HCT116 (cell line): Measurements from ENCODE around the gene MYLK.

Source experiments
- CTCF ChIP-seq, 3 experiments: fragments of 200-600 bp in 1 of 3; sonication (generic) in 1 of 3; IDR thresholded peaks in 2 of 3; conservative IDR thresholded peaks in 1 of 3; 2 replicates each; pipeline ENCODE4 v1.5.1; 2012 to 2017; ENCODE audit warnings: low read depth in 2 of 3, low read length in 2 of 3, antibody characterized with exemption in 1 of 3, borderline replicate concordance in 1 of 3, control low read depth in 1 of 3, mild to moderate bottlenecking in 1 of 3, mixed read lengths in 1 of 3, mixed run types in 1 of 3, moderate library complexity in 1 of 3; ENCODE audit not compliant: insufficient read depth in 1 of 3
- FOSL1 ChIP-seq: IDR thresholded peaks from 2 replicates; pipeline ENCODE4 v1.6.1; 2012; ENCODE audit warnings: low read depth
- POLR2A ChIP-seq: IDR thresholded peaks from 2 replicates; pipeline ENCODE4 v1.7.0; 2011; ENCODE audit warnings: borderline replicate concordance; ENCODE audit not compliant: insufficient read depth, insufficient read length; ENCODE audit errors: extremely low read depth

GRCh38 chr3:123642957-123643330 is 241.2 kb downstream of the MYLK start:
- TF ChIP-seq CTCF (IDR thresholded peaks at IDR 0.05 in 2 of 3, conservative IDR thresholded peaks at IDR 0.05 in 1 of 3; ENCODE audit: borderline replicate concordance in 1 of 3, insufficient read depth in 1 of 3, low read depth in 2 of 3, low read length in 2 of 3) = no peak
- no peak for TF ChIP-seq POLR2A
- TF ChIP-seq FOSL1 = no peak
